HEK293 (cell line): ENCODE results near the gene MARK2.

Source experiments
- ATF2 ChIP-seq: fragments of 450-650 bp; formaldehyde crosslinking; IDR thresholded peaks from 2 replicates; pipeline ENCODE4 v1.5.1; 2016; ENCODE audit warnings: missing biosample characterization, missing genetic modification characterization, low read depth
- BCL11B ChIP-seq: fragments of 450-650 bp; formaldehyde crosslinking; IDR thresholded peaks from 2 replicates; pipeline ENCODE4 v1.5.1; 2016; ENCODE audit warnings: low read depth, missing biosample characterization, missing genetic modification characterization
- BCL6B ChIP-seq: fragments of 450-650 bp; formaldehyde crosslinking; IDR thresholded peaks from 2 replicates; pipeline ENCODE4 v1.5.1; 2017; ENCODE audit warnings: missing biosample characterization, missing genetic modification characterization
- KLF16 ChIP-seq: fragments of 450-650 bp; formaldehyde crosslinking; IDR thresholded peaks from 2 replicates; pipeline ENCODE4 v1.5.1; 2017; ENCODE audit warnings: missing biosample characterization, missing genetic modification characterization
- KLF17 ChIP-seq: fragments of 450-650 bp; formaldehyde crosslinking; IDR thresholded peaks from 2 replicates; pipeline ENCODE4 v1.5.1; 2016; ENCODE audit warnings: missing biosample characterization, missing genetic modification characterization
- PRDM2 ChIP-seq: fragments of 450-650 bp; formaldehyde crosslinking; IDR thresholded peaks from 2 replicates; pipeline ENCODE4 v1.5.1; 2016; ENCODE audit warnings: missing biosample characterization, missing genetic modification characterization, borderline replicate concordance
- REST ChIP-seq: fragments of 450-650 bp; formaldehyde crosslinking; IDR thresholded peaks from 2 replicates; pipeline ENCODE4 v1.5.1; 2016; ENCODE audit warnings: missing biosample characterization, missing genetic modification characterization
- SETDB1 ChIP-seq: IDR thresholded peaks from one replicate; pipeline ENCODE4 v1.6.1; 2017; ENCODE audit warnings: mild to moderate bottlenecking, low read length, moderate library complexity, mixed read lengths; ENCODE audit not compliant: insufficient read length
- ZBTB11 ChIP-seq: fragments of 450-650 bp; formaldehyde crosslinking; conservative IDR thresholded peaks from 2 replicates; pipeline ENCODE4 v1.5.1; 2016; ENCODE audit warnings: low read depth, missing biosample characterization, missing genetic modification characterization
- ZNF132 ChIP-seq: fragments of 450-650 bp; formaldehyde crosslinking; IDR thresholded peaks from 2 replicates; pipeline ENCODE4 v1.5.1; 2017; ENCODE audit warnings: missing biosample characterization, missing genetic modification characterization, borderline replicate concordance
- ZNF140 ChIP-seq: fragments of 450-650 bp; formaldehyde crosslinking; IDR thresholded peaks from 2 replicates; pipeline ENCODE4 v1.5.1; 2016; ENCODE audit warnings: missing biosample characterization, missing genetic modification characterization
- ZNF221 ChIP-seq: fragments of 450-650 bp; formaldehyde crosslinking; IDR thresholded peaks from 2 replicates; pipeline ENCODE4 v1.5.1; 2017; ENCODE audit warnings: missing biosample characterization, missing genetic modification characterization, borderline replicate concordance
- ZNF473 ChIP-seq: fragments of 450-650 bp; formaldehyde crosslinking; IDR thresholded peaks from 2 replicates; pipeline ENCODE4 v1.5.1; 2017; ENCODE audit warnings: missing biosample characterization, missing genetic modification characterization
- ZNF48 ChIP-seq: fragments of 450-650 bp; formaldehyde crosslinking; IDR thresholded peaks from 2 replicates; pipeline ENCODE4 v1.5.1; 2016; ENCODE audit warnings: missing biosample characterization, missing genetic modification characterization
- ZNF514 ChIP-seq: fragments of 450-650 bp; formaldehyde crosslinking; IDR thresholded peaks from 2 replicates; pipeline ENCODE4 v1.5.1; 2016; ENCODE audit warnings: missing biosample characterization, missing genetic modification characterization
- ZNF530 ChIP-seq: fragments of 450-650 bp; formaldehyde crosslinking; IDR thresholded peaks from 2 replicates; pipeline ENCODE4 v1.5.1; 2016; ENCODE audit warnings: low read depth, missing biosample characterization, missing genetic modification characterization
- ZNF560 ChIP-seq: fragments of 450-650 bp; formaldehyde crosslinking; IDR thresholded peaks from 2 replicates; pipeline ENCODE4 v1.5.1; 2017; ENCODE audit warnings: missing biosample characterization, missing genetic modification characterization, borderline replicate concordance
- ZNF692 ChIP-seq: fragments of 450-650 bp; formaldehyde crosslinking; IDR thresholded peaks from 2 replicates; pipeline ENCODE4 v1.5.1; 2016; ENCODE audit warnings: missing biosample characterization, missing genetic modification characterization
- ZNF792 ChIP-seq: fragments of 450-650 bp; formaldehyde crosslinking; IDR thresholded peaks from 2 replicates; pipeline ENCODE4 v1.5.1; 2016; ENCODE audit warnings: missing biosample characterization, missing genetic modification characterization

Gene MARK2

GRCh38 chr11:63938479-63939396 is 99.8 kb downstream of the MARK2 start, which contains the start of gene NAA40 (continued):
- TF ChIP-seq ZNF473 (tag by site-specific recombination) (no peak), BCL11B (no peak), PRDM2 (tag by site-specific recombination) (no peak), KLF17 (tag by site-specific recombination) (no peak), ZNF132 (tag by site-specific recombination) (no peak), ZNF514 (tag by site-specific recombination) (no peak), ZNF48 (tag by site-specific recombination) (no peak), ATF2 (tag by site-specific recombination) (no peak), ZNF560 (tag by site-specific recombination) (no peak), ZNF221 (tag by site-specific recombination) (no peak), ZNF692 (tag by site-specific recombination) (no peak), KLF16 (tag by site-specific recombination) (0 out of 2 replicates have a peak, but pooled peaks have one; percentile 11), ZBTB11 (tag by site-specific recombination) (no peak), ZNF140 (tag by site-specific recombination) (no peak), BCL6B (tag by site-specific recombination) (no peak), REST (no peak), ZNF792 (tag by site-specific recombination) (no peak), ZNF530 (tag by site-specific recombination) (no peak), SETDB1 (no peak)
